Natural killer cell (primary cell): ENCODE measurements around the gene TANGO2. TPM values are rescaled to one million over a fixed set of nuclear protein-coding genes. Genes with fewer than 3 reads are reported as not detected.

Source experiments
- ATAC-seq, 3 donors: fragments of 150-1000 bp in 2 of 3; fragments of 200-7000 bp in 1 of 3; cut with Tn5 transposase; 1 replicate in 1 of 3; 2 replicates in 2 of 3; pipeline ENCODE4 v1.10.0; 2021; ENCODE audit warnings: mild to moderate bottlenecking in 2 of 3, moderate library complexity in 2 of 3
- DNase-seq, 2 donors: peaks; one replicate each; pipeline versions ENCODE4 v3.0.0 to v3.0.0-alpha.2; 2013 to 2021; ENCODE audit warnings: mixed read lengths in 1 of 2
- H3K27ac ChIP-seq: one replicate; pipeline ENCODE4 v1.5.1; 2013; ENCODE audit warnings: mild to moderate bottlenecking, low read length
- H3K27me3 ChIP-seq: one replicate; pipeline ENCODE4 v1.6.1; 2013; ENCODE audit warnings: low read length; ENCODE audit not compliant: control insufficient read depth, insufficient read depth
- H3K36me3 ChIP-seq: one replicate; pipeline ENCODE4 v1.6.1; 2013; ENCODE audit warnings: low read length; ENCODE audit not compliant: control insufficient read depth, insufficient read depth
- H3K4me1 ChIP-seq: one replicate; pipeline ENCODE4 v1.6.1; 2013; ENCODE audit warnings: low read length; ENCODE audit not compliant: control insufficient read depth, insufficient read depth
- H3K4me3 ChIP-seq: one replicate; pipeline ENCODE4 v1.5.1; 2013; ENCODE audit warnings: low read length
- H3K9me3 ChIP-seq: one replicate; pipeline ENCODE4 v1.6.1; 2013; ENCODE audit warnings: low read length; ENCODE audit not compliant: control insufficient read depth, insufficient read depth
- H3K27ac Mint-ChIP-seq, 2 donors: one replicate each; pipeline ENCODE4 v1.8.0; 2022; ENCODE audit warnings: mild to moderate bottlenecking in 2 of 2, mixed read lengths in 2 of 2, moderate library complexity in 1 of 2
- H3K27me3 Mint-ChIP-seq, 2 donors: one replicate each; pipeline ENCODE4 v1.8.0; 2022; ENCODE audit warnings: low read depth in 2 of 2, mixed read lengths in 2 of 2
- H3K36me3 Mint-ChIP-seq: one replicate; pipeline ENCODE4 v1.8.0; 2022; ENCODE audit warnings: mixed read lengths
- H3K4me1 Mint-ChIP-seq, 2 donors: one replicate each; pipeline ENCODE4 v1.8.0; 2022; ENCODE audit warnings: mixed read lengths in 2 of 2
- H3K4me3 Mint-ChIP-seq: one replicate; pipeline ENCODE4 v1.8.0; 2022; ENCODE audit warnings: mild to moderate bottlenecking, moderate library complexity, mixed read lengths
- H3K9me3 Mint-ChIP-seq, 2 donors: one replicate each; pipeline ENCODE4 v1.8.0; 2022; ENCODE audit warnings: mixed read lengths in 2 of 2
- CTCF ChIP-seq: fragments of 200-600 bp; IDR thresholded peaks from one replicate; pipeline ENCODE4 v1.8.0; 2022; ENCODE audit warnings: antibody characterized with exemption
- WGBS: methylation state at CpG from one replicate; pipeline ENCODE4 v1.1.7; 2013; ENCODE audit warnings: missing lambda C conversion rate; ENCODE audit not compliant: insufficient coverage; 5-methylcytosine and 5-hydroxymethylcytosine counted together
- intact Hi-C: fragments of 100-400 bp; cut with micrococcal nuclease; formaldehyde crosslinking; loops from one replicate; pipeline ENCODE4 v1.14.2; 2022
- total RNA-seq, 4 donors: library from RNA; stranded (reverse); fragments of 120-200 nt in 1 of 4; gene quantifications; one replicate each; pipeline versions ENCODE4 v1.2.3 to v1.2.4, GENCODE V29; 2013 to 2022

The TANGO2 gene
- total RNA-seq, 3 donors from 2014 or later (not counting 1 experiment from before 2014, with no cell fraction given): 33.3 to 53.0 (median 46.2) TPM

GRCh38 chr22:20056696-20057386 is 35.9 kb downstream of the TANGO2 start:
- Mint-ChIP-seq H3K9me3 (no peaks in the 10 kb centered on the region), H3K36me3 (no peaks in the 10 kb centered on the region), H3K27me3 (no peaks in the 10 kb centered on the region), H3K4me1 (peaks cover 20 to 23% of the 10 kb centered on the region in 2 donors), H3K27ac (no peak overlapping the region), H3K4me3 (no peak overlapping the region)
- intact Hi-C loops: no loop called here
- 95% methylated on average over 16 of the region's 16 CpGs for WGBS
- no peak overlapping the region for H3K4me3 ChIP-seq
- no peak for ATAC-seq
- no peak for DNase-seq
- TF ChIP-seq CTCF: no peak
- peaks cover 53% of the 10 kb centered on the region for H3K36me3 ChIP-seq
- H3K9me3 ChIP-seq: no peaks in the 10 kb centered on the region
- peaks cover 3% of the 10 kb centered on the region for H3K4me1 ChIP-seq
- no peaks in the 10 kb centered on the region for H3K27me3 ChIP-seq
- H3K27ac ChIP-seq: no peak overlapping the region

- intact Hi-C loops: no loop called here
- Mint-ChIP-seq H3K4me3 (no peak overlapping the region), H3K36me3 (no peaks in the 10 kb centered on the region), H3K4me1 (peaks cover 21 to 27% of the 10 kb centered on the region in 2 donors), H3K9me3 (no peaks in the 10 kb centered on the region), H3K27ac (peak overlapping the region in 1 of 2 donors; percentile 78), H3K27me3 (no peaks in the 10 kb centered on the region)
- Histone ChIP-seq H3K9me3 (no peaks in the 10 kb centered on the region), H3K4me3 (no peak overlapping the region), H3K27ac (no peak overlapping the region), H3K27me3 (no peaks in the 10 kb centered on the region), H3K4me1 (peaks cover 3% of the 10 kb centered on the region), H3K36me3 (peaks cover 60% of the 10 kb centered on the region)
- WGBS: 97% methylated on average over 13 of the region's 13 CpGs
- TF ChIP-seq CTCF: no peak
- DNase-seq: no peak
- ATAC-seq: no peak
Observed at GRCh38 chr22:20057596-20058268, 36.8 kb downstream of the TANGO2 start.

GRCh38 chr22:20058989-20059770 is 38.3 kb downstream of the TANGO2 start:
- H3K9me3 Mint-ChIP-seq: no peaks in the 10 kb centered on the region
- intact Hi-C loops: no loop called here
- Histone ChIP-seq H3K36me3 (peaks cover 57% of the 10 kb centered on the region), H3K27me3 (no peaks in the 10 kb centered on the region), H3K27ac (no peak overlapping the region), H3K9me3 (no peaks in the 10 kb centered on the region), H3K4me1 (peaks cover 15% of the 10 kb centered on the region), H3K4me3 (no peak overlapping the region)
- H3K27me3 Mint-ChIP-seq: no peaks in the 10 kb centered on the region
- H3K36me3 Mint-ChIP-seq: no peaks in the 10 kb centered on the region
- DNase-seq (no peak), ATAC-seq (peak in 2 of 3 donors; percentile 32 to 60)
- H3K27ac Mint-ChIP-seq: peak overlapping the region; percentile 78 to 80
- peak overlapping the region; percentile 52 for H3K4me3 Mint-ChIP-seq
- peaks cover 31 to 32% of the 10 kb centered on the region in 2 donors for H3K4me1 Mint-ChIP-seq
- 50% methylated on average over 10 of the region's 10 CpGs for WGBS
- TF ChIP-seq CTCF: no peak
